ENCODE measurements around the gene NXPH3.

NXPH3 gene

DNA sequence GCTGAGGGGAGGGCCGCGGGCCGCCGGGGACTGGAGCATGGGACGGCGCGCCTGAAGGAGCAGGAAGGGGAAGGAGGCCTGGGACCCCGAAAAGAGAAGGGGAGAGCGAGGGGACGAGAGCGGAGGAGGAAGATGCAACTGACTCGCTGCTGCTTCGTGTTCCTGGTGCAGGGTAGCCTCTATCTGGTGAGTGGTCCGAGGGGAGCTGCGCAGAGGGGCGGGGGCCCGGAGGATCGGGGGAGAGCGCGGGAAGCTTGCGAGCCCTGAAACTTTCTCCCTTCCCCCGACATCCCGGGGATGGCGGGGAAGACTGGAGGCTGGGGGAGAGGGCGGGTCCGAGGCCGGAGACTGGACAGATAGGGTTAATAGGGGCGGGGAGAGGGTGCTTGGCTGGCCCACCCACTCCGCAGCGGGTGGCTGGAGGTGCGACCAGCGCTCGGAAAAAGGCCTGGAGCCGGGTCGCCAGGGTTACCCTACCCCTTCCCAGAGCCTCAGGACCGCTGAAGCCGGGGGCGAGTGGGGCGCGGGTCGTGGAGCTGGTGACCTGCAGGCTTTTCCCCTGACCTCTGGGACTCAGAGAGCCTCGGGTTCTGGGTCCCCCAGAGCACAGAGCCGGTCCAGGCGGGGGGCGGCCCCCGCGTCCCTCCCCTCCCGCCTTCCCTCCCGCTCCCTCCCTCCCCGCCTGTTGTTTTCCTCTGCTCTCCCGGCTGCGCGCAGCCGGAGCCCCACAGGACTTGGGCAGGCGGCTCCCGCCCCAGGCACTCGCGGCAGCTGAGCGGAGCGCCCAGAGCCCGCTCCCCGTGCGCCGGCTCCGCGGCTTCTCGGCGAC lies 631 bp downstream of the NXPH3 start:
- DNase-seq (ENCODE audit: low spot score), result peak; percentile 80

GRCh38 chr17:49576917-49577649 lies 1.4 kb downstream of the NXPH3 start:
- DNase-seq (ENCODE audit: low spot score), result no peak

GRCh38 chr17:49577650-49577934 lies 1.9 kb downstream of the NXPH3 start:
- DNase-seq (ENCODE audit: low spot score), result no peak

GRCh38 chr17:49577963-49578362 lies 2.3 kb downstream of the NXPH3 start:
- no peak for DNase-seq (ENCODE audit: low spot score)

GRCh38 chr17:49578414-49578813 lies 2.7 kb downstream of the NXPH3 start:
- DNase-seq (ENCODE audit: low spot score), result no peak

DNA sequence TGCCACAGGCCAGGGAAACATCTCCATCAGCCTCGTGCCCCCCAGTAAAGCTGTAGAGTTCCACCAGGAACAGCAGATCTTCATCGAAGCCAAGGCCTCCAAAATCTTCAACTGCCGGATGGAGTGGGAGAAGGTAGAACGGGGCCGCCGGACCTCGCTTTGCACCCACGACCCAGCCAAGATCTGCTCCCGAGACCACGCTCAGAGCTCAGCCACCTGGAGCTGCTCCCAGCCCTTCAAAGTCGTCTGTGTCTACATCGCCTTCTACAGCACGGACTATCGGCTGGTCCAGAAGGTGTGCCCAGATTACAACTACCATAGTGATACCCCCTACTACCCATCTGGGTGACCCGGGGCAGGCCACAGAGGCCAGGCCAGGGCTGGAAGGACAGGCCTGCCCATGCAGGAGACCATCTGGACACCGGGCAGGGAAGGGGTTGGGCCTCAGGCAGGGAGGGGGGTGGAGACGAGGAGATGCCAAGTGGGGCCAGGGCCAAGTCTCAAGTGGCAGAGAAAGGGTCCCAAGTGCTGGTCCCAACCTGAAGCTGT lies 3.4 kb downstream of the NXPH3 start:
- DNase-seq (ENCODE audit: low spot score), result no peak

DNA sequence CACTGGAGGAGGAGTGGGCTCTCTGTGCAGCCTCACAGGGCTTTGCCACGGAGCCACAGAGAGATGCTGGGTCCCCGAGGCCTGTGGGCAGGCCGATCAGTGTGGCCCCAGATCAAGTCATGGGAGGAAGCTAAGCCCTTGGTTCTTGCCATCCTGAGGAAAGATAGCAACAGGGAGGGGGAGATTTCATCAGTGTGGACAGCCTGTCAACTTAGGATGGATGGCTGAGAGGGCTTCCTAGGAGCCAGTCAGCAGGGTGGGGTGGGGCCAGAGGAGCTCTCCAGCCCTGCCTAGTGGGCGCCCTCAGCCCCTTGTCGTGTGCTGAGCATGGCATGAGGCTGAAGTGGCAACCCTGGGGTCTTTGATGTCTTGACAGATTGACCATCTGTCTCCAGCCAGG lies 3.9 kb downstream of the NXPH3 start:
- DNase-seq (ENCODE audit: low spot score), result no peak

DNA sequence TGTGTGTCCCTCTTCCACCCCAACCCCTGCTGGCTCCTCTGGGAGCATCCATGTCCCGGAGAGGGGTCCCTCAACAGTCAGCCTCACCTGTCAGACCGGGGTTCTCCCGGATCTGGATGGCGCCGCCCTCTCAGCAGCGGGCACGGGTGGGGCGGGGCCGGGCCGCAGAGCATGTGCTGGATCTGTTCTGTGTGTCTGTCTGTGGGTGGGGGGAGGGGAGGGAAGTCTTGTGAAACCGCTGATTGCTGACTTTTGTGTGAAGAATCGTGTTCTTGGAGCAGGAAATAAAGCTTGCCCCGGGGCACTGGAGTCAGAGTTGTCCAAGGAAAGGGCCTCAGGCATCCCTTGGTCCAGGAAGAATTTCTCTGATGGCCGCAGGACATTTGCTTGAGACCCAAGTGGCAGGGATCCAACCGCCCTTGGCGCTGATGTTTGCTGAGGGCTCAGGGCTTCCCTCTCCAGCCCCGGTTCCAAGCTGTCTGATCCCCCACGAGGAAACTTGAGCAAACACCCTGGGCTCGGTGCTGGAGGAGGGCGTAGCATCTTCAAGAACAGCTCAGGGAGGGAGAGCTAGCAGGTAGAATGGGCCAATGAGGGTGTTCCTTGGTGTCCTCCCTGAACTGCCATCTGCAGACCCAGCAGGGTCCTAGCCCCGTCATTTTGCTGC lies 4.5 kb downstream of the NXPH3 start:
- DNase-seq (ENCODE audit: low spot score), result no peak

GRCh38 chr17:49580981-49581647 lies 5.4 kb downstream of the NXPH3 start:
- no peak for DNase-seq (ENCODE audit: low spot score)

DNA sequence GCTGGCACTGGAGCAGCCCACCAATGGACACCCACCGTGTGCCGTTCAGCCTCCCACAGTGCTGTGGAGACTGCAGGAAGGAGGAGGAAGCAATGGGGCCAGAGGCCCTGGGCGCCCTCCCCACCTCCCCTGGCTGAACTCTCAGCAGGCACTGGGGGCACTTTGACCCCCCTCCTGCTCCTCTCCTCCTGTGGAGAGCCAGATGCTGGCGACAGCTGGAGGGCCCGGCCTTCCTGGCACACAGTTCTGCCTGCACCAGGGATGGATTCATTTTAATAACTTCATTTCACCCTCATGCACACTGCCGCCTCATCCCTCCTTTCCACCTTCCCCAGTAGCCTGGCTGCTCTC lies 6.0 kb downstream of the NXPH3 start:
- no peak for DNase-seq (ENCODE audit: low spot score)

DNA sequence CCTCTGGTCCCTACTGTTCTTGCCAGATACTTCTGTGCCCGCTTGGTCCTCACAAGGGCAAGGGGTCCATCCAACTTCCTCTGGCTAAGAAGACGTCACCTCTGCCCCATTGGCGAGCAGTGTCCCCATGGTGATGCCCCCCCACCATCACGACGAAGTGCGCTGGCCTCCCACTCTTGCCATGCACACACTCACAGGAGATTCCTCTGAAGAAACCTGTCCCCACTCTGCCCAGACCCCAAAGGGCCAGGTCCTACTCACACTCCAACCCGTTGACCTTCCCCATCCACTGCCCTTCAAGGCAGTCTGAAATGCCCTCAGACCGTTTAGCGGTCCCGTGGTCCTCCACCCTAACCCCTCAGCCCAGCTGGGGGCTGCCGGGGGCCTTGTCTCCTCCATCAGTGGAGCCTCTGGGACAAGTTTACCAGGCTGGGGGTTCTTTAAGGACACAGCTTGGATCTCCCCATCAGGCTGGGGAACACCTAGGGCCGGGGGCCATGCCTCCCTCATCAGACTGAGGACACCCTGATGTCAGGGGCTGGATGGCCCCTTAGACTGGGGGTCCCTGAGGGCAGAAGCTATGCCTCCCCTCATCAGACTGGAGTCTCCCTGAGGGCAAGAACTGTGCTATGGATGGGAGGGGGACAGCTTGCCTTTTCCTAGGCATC lies 6.5 kb downstream of the NXPH3 start:
- no peak for DNase-seq (ENCODE audit: low spot score)

DNA sequence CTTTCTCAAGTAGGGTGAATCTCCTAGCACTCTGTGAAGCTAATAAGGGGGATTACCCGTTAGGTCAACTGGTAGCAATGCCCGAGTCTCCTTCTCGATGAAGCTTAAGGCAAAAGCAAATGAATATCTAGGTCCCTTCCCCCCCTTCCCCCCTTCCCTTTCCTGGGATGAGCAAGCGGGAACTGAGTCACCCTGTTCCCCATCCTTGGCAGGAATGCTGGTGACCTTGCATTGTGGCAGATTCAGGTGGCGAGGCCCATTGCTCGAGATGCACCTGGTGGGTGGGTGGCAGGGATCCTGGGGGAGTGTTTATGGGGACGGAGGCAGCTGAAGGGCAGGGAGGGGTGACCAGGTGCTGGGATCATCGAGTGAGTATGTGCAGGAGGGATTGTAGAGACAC lies 7.1 kb downstream of the NXPH3 start:
- no peak for DNase-seq (ENCODE audit: low spot score)

DNA sequence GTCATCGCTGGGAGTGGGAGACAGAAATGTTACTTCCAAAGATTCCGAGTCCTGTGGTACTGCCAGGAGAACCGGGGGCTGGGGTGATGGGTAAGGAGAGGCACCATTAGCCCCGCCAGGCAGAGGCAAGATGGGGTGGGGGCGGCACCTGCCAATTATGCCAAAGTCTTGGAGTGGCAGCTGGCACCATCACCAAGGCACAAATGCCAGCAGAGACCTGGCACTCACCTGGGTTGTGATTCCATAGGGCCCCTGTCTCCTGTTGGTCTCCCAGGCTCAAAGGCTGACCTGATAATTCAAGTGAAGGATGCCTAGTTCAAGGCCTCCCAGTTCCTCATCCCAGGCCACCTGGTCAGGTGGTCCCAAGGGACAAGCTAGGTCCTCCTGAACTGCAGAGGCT lies 7.6 kb downstream of the NXPH3 start:
- DNase-seq (ENCODE audit: low spot score), result no peak

DNA sequence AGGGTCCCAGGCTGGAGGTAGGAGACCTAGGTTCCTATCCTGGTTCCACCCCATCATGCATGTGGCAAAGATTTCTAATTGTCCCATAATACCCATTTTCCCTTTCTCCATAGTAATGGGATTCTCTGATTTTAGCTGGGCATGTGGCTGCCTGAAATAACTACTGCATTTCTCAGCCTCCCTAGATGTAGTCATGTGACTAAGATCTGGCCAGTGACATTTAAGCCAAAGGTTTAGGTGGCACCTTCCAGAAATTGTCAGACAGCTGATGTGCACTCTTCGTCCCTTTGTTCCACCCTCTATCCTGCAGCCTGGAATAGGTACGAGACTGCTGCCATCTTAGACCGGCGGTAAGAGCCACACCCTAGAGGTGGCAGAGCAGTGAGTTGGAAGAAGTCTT lies 8.2 kb downstream of the NXPH3 start:
- DNase-seq (ENCODE audit: low spot score), result no peak

- no peak for DNase-seq (ENCODE audit: low spot score)
Measured at GRCh38 chr17:49585422-49586027, 9.9 kb downstream of the NXPH3 start.

DNA sequence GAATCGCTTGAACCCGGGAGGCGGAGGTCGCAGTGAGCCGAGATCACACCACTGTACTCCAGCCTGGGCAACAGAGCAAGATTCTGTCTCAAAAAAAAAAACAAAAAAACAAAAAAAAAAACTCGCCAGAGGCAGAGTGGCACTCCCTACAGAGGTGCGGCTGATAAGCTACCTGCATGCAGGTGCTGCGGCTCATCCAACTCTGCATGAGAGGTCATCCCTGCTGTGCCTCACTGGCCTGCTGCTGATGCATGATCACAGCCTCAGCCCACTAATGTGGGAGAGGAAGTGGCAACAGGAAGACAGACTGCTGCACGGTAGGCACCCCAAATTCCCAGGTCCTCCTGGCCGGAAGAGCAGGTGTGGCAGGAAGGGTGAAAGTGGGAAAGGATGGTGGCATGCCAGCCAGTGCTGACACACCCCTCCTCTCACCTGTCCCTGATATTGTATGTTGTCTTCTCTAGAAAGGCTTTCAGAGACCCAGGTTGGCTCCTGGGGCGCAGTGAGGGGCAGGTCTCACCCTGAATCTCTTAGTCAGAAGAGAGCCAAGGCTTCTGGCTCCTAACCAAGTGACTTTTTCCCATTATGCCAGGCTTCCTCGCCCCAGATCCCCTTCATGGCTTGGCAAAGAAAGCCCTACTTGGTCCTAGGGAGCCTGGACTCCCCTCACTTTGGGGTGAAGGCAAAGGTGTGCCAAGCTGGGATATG lies 11.8 kb downstream of the NXPH3 start:
- no peak for DNase-seq (ENCODE audit: low spot score)

- no peak for DNase-seq (ENCODE audit: low spot score)
Measured at GRCh38 chr17:49588312-49588711, 12.6 kb downstream of the NXPH3 start.

DNA sequence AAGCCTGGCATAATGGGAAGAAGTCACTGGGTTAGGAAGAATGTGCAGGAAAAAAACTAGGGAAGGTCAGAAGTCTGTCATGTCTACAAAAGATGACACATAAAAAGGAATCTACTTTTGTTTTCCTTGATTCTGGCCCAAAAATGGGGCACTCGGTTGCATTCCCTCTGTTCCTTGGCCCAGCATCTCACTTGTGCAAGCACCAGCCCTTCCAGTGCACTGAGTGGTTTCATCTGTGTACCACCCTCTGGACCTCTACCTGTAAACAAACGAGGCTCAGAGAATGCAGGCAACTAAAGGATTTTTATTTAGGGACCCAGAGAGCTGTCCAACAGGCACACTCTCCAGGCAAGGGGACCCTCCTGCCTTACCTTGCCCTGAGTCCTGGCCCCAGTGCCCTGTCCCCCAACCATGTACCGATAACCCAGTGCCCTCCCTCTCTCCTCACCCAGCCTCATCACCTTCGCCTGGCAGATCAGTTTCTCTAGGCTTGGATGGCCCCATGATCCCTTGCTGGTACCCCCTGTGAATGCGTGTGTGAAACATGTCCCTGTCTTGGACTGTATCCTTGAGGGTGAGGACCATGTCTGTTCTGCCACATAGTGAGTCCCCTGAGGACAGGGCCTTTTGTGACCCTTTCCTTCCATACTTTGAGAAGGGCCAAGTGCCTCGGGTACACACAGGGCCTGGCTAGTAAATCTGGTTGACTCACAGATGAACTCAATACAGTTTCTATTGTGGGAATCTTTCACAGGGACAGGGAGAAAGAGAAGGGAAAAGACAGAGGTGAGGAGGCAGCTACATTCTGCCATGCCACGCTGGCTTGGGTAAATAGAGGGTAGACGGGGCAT lies 13.3 kb downstream of the NXPH3 start:
- peak; percentile 76 for DNase-seq (ENCODE audit: low spot score)

DNA sequence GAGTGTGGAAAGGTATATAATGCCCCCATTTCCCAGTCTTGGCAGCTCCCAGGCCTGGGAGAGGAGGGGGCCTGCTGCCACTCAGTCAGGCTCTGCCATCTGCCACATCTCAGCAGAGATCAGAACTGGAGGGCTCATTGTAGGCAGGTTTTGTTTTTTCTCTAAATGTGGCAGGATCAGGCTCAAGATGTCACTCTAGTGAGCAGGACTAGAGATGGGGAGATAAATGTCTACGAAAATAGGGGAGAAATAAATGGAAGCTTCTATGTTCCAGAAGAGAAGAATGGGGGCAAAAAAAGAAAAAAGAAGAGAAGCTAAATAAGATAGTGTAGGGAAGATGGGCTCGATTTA lies 13.9 kb downstream of the NXPH3 start:
- no peak for DNase-seq (ENCODE audit: low spot score)

DNA sequence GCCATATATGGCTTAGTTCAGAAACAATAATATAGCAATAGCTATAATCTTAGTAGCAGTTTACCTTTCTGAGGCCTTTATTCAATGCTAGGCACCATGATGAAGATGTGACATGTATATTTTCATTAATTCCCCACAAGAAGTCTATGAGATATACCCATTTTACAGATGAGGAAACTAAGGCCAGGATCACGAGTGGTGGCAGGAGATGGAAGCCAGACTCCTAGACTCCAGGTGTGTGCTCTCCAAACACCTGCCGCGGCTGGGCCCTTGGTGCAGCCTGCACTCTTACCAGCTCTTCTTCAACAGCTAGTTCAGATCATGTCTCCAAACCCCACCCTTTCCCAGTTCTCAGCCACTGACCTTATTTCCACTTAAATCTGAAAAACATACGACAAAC lies 15.2 kb downstream of the NXPH3 start:
- no peak for DNase-seq (ENCODE audit: low spot score)

Data from GM03348 (cell line).